Spleen (tissue), 11 donors: Measurements from ENCODE around the gene RRAD. TPM values are rescaled to one million over a fixed set of nuclear protein-coding genes. Genes with fewer than 3 reads are reported as not detected.

Experiments used
- DNase-seq: peaks from one replicate; pipeline ENCODE4 v3.0.0-alpha.2; 2020
- H3K27ac ChIP-seq, 8 donors: fragments of 200-600 bp; sonication (generic) in 7 of 8; 1 replicate in 4 of 8; 2 replicates in 4 of 8; pipeline versions ENCODE4 v1.5.0 to v1.8.0; 2016 to 2021; ENCODE audit warnings: inconsistent platforms in 4 of 8, mild to moderate bottlenecking in 4 of 8, moderate library complexity in 1 of 8
- H3K27me3 ChIP-seq, 7 donors: fragments of 200-600 bp; sonication (generic) in 6 of 7; replicated peaks in 1 of 7; 1 replicate in 4 of 7; 2 replicates in 3 of 7; pipeline versions ENCODE4 v1.5.0 to v1.8.0; 2016 to 2021; ENCODE audit warnings: inconsistent platforms in 3 of 7, mild to moderate bottlenecking in 1 of 7
- H3K36me3 ChIP-seq, 6 donors: fragments of 200-600 bp; sonication (generic) in 5 of 6; 1 replicate in 4 of 6; 2 replicates in 2 of 6; pipeline versions ENCODE4 v1.5.0 to v1.8.0; 2016 to 2021; ENCODE audit warnings: inconsistent platforms in 2 of 6
- H3K4me1 ChIP-seq, 6 donors: fragments of 200-600 bp; sonication (generic) in 5 of 6; 1 replicate in 3 of 6; 2 replicates in 3 of 6; pipeline versions ENCODE4 v1.5.0 to v1.8.0; 2016 to 2021; ENCODE audit warnings: inconsistent platforms in 3 of 6
- H3K4me3 ChIP-seq, 8 donors: fragments of 200-600 bp; sonication (generic) in 7 of 8; 1 replicate in 4 of 8; 2 replicates in 4 of 8; pipeline versions ENCODE4 v1.5.0 to v1.8.0; 2016 to 2021; ENCODE audit warnings: inconsistent platforms in 4 of 8, mild to moderate bottlenecking in 4 of 8, moderate library complexity in 2 of 8
- H3K9me3 ChIP-seq, 8 donors: fragments of 200-600 bp; sonication (generic) in 7 of 8; 1 replicate in 4 of 8; 2 replicates in 4 of 8; pipeline versions ENCODE4 v1.5.0 to v1.8.0; 2016 to 2021; ENCODE audit warnings: inconsistent platforms in 4 of 8
- POLR2A ChIP-seq, 3 donors: fragments of 450-650 bp; IDR thresholded peaks; one replicate each; pipeline ENCODE4 v1.5.1; 2017; ENCODE audit warnings: antibody characterized with exemption in 3 of 3, mild to moderate bottlenecking in 1 of 3
- POLR2AphosphoS5 ChIP-seq, 3 donors: sonication (generic); formaldehyde crosslinking; IDR thresholded peaks; one replicate each; pipeline ENCODE4 v1.5.1; 2017; ENCODE audit warnings: antibody characterized with exemption in 3 of 3
- WGBS, 5 donors: extraction: QIAGEN DNeasy Blood & Tissue Kit in 3 of 5; methylation state at CpG; one replicate each; pipeline versions ENCODE4 v1.1.5 to v1.1.7; 2013 to 2018; 5-methylcytosine and 5-hydroxymethylcytosine counted together
- intact Hi-C: fragments of 100-400 bp; cut with DNase I; formaldehyde crosslinking; loops from one replicate; pipeline ENCODE4 v1.15.0; 2023; ENCODE audit warnings: low total_unique reads
- polyA plus RNA-seq, 3 donors: library from polyadenylated mRNA; stranded (reverse); fragments of 200-250 nt; gene quantifications; one replicate each; pipeline ENCODE4 v1.2.1, GENCODE V29; 2013
- total RNA-seq, 7 donors: library from RNA; depleted of rRNA in 3 of 7; stranded (reverse); fragments of >200 nt in 3 of 7; fragmentation: NEBNext Ultra II Directional in 4 of 7; extraction: Animal tissue kit (Norgen Biotek cat#: 25700) in 4 of 7; gene quantifications; one replicate each; pipeline versions ENCODE4 v1.1.0 to v1.2.1, GENCODE V29; 2016 to 2021
- TF ChIP-seq, protein P1 (sequence below), 11 experiments: fragments of 200-600 bp in 7 of 11; fragments of 450-650 bp in 4 of 11; sonication (generic) in 4 of 11; IDR thresholded peaks in 8 of 11; conservative IDR thresholded peaks in 3 of 11; 1 replicate in 7 of 11; 2 replicates in 4 of 11; pipeline versions ENCODE4 v1.4.0 to v1.8.0; 2016 to 2021; ENCODE audit warnings: antibody characterized with exemption in 11 of 11, inconsistent platforms in 4 of 11, mild to moderate bottlenecking in 1 of 11
- donor health status: healthy with polysubstance abuse.
- donor health status: DM: no; HTN: no; CAD: no; lungs with moderate emphysema.
- donor health status: DM: no; HTN: no; CAD: no.
- donor health status: Bipolar disorder and iron deficiency.
- donor health status: healthy.
- donor health status: DM: no; HTN: no; CAD: no.
- donor health status: DM: yes; HTN: yes; CAD: no.

Gene RRAD
- total and polyA plus RNA-seq, 10 donors: 0.52 to 16.4 (median 1.9) TPM

DNA sequence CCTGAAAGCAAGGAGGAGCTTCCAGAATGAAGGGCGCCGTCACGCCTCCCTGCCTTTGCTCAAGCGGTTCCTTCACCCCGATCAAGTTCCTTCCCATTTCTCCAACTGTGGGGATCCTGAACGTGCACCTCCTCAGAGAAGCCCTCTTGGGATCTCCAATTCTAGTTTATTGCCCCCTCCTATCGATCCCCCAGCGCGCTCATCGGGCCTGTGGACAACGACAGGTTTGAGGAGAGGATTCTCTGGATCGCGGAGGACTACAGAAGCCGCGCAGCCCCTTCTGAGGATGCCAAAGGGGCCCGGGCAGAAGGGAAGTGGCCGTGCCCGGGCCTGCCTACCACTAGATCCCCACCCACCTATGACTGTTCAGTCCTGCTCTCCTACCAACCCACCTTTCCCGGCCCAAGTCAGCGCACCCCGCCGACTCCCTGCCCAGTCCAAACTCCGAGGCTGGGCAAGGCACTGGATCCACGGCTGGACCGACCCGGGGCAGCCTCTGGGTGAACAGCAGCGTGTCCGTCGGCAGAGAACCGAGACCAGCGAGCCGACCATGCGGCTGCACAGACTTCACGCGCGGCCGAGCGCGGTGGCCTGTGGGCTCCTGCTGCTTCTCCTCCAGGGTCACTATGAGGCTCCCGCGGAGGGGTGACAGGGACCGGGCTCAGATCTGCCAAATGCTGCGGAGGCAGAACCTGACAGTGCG lies 22.9 kb upstream of the RRAD start:
- no peak for DNase-seq
- TF ChIP-seq, protein P1, sequence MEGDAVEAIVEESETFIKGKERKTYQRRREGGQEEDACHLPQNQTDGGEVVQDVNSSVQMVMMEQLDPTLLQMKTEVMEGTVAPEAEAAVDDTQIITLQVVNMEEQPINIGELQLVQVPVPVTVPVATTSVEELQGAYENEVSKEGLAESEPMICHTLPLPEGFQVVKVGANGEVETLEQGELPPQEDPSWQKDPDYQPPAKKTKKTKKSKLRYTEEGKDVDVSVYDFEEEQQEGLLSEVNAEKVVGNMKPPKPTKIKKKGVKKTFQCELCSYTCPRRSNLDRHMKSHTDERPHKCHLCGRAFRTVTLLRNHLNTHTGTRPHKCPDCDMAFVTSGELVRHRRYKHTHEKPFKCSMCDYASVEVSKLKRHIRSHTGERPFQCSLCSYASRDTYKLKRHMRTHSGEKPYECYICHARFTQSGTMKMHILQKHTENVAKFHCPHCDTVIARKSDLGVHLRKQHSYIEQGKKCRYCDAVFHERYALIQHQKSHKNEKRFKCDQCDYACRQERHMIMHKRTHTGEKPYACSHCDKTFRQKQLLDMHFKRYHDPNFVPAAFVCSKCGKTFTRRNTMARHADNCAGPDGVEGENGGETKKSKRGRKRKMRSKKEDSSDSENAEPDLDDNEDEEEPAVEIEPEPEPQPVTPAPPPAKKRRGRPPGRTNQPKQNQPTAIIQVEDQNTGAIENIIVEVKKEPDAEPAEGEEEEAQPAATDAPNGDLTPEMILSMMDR (IDR thresholded peaks at IDR 0.05 in 8 of 11, conservative IDR thresholded peaks at IDR 0.05 in 3 of 11): no peak
- TF ChIP-seq POLR2AphosphoS5 (IDR thresholded peaks at IDR 0.05): peak in 1 of 3 donors; percentile 6
- H3K4me1 ChIP-seq: peaks cover 5 to 28% (median 21%) of the 10 kb centered on the region in 6 donors
- H3K4me3 ChIP-seq: peak overlapping the region; percentile 33 to 70 (median 46)
- peaks cover 0 to 12% (median 8%) of the 10 kb centered on the region in 6 donors for H3K36me3 ChIP-seq
- peaks cover 0 to 5% (median 0%) of the 10 kb centered on the region in 8 donors for H3K9me3 ChIP-seq
- 0 to 8% (median 4%) methylated on average over 18 to 44 of the region's 44 CpGs for WGBS, 5 donors
- intact Hi-C loops: no loop called here
- H3K27ac ChIP-seq: no peak overlapping the region
- H3K27me3 ChIP-seq: peaks cover 0 to 53% (median 17%) of the 10 kb centered on the region in 7 donors

DNA sequence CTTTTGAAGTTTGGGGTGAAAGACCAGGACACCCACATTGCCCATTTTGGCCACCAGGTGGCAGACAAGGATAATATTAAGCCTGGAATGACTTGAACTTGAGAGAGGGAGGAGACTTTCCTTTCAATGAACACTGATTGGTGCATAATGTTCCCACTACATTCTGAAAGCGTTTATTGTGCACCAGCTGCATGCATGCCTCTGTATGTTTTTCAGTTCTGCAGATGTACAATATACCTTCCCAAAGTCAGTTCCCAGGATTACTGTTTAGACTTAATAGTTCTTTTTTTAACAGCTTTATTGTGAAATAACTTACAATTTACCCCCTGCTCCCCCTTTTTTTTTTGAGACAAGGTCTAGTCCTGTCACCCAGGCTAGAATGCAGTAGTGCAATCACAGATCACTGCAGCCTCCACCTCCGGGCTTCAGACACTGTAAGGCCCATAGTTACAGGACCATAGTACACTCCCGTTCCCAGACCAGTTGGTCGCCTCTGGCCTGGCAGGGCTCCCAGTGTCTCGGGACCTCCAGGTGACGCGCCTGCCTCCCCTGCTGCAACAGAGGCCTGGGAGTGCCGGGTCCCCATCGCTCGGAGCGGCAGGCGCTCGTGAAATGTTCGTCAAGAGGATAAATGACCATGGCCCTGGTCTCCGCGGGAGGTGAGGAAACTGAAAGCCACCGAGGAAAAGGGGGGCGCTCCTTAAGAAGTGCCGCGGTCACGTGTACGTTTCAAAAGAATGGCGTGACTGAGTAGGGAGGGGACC lies 22.1 kb upstream of the RRAD start:
- peak; percentile 86 for DNase-seq
- Histone ChIP-seq H3K27me3 (peaks cover 0 to 49% (median 17%) of the 10 kb centered on the region in 7 donors), H3K36me3 (peaks cover 0 to 20% (median 16%) of the 10 kb centered on the region in 6 donors), H3K9me3 (peaks cover 0 to 5% (median 0%) of the 10 kb centered on the region in 8 donors), H3K4me1 (peaks cover 5 to 28% (median 21%) of the 10 kb centered on the region in 6 donors), H3K4me3 (peak overlapping the region; percentile 33 to 70 (median 46)), H3K27ac (no peak overlapping the region)
- WGBS, 5 donors: 0 to 1% (median 0%) methylated on average over 9 to 23 of the region's 23 CpGs
- intact Hi-C loops: no loop called here
- no peak for TF ChIP-seq POLR2A (IDR thresholded peaks at IDR 0.05)
- TF ChIP-seq POLR2AphosphoS5 (IDR thresholded peaks at IDR 0.05): peak in 1 of 3 donors; percentile 41
- TF ChIP-seq, protein P1 (IDR thresholded peaks at IDR 0.05 in 8 of 11, conservative IDR thresholded peaks at IDR 0.05 in 3 of 11): peak; percentile 87 to 97 (median 94)

GRCh38 chr16:66946974-66947301 lies 21.6 kb upstream of the RRAD start:
- Histone ChIP-seq H3K27ac (no peak overlapping the region), H3K4me1 (peaks cover 5 to 28% (median 21%) of the 10 kb centered on the region in 6 donors), H3K4me3 (no peak overlapping the region), H3K36me3 (peaks cover 0 to 25% (median 21%) of the 10 kb centered on the region in 6 donors), H3K9me3 (peaks cover 0 to 5% (median 0%) of the 10 kb centered on the region in 8 donors), H3K27me3 (peaks cover 0 to 43% (median 17%) of the 10 kb centered on the region in 7 donors)
- TF ChIP-seq POLR2AphosphoS5 (IDR thresholded peaks at IDR 0.05): no peak
- no peak for TF ChIP-seq POLR2A (IDR thresholded peaks at IDR 0.05)
- TF ChIP-seq, protein P1 (IDR thresholded peaks at IDR 0.05 in 8 of 11, conservative IDR thresholded peaks at IDR 0.05 in 3 of 11): no peak
- WGBS, 5 donors: 32 to 45% (median 39%) methylated on average over 5 of the region's 5 CpGs
- no peak for DNase-seq
- intact Hi-C loops: no loop called here

DNA sequence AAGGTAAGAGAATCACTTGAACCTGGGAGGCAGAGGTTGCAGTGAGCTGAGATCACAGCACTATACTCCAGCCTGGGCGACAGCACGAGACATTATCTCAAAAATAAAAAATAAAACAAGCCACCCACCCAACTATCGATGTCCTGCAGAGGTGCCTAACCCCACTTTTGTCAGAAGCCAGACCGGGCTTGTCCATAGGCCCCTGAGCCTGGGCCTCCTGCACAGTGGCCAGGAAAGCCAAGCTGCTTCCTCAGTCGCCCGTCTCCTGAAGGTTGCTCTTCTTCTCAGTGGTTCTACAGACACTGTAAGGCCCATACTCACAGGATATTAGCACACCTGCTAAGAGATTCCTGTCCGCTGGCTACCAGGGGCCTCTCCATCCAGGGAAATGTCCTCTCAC lies 21.2 kb upstream of the RRAD start:
- WGBS, 5 donors: 69 to 85% (median 77%) methylated on average over 7 of the region's 7 CpGs
- Histone ChIP-seq H3K27me3 (peaks cover 0 to 39% (median 17%) of the 10 kb centered on the region in 7 donors), H3K27ac (no peak overlapping the region), H3K36me3 (peaks cover 0 to 29% (median 25%) of the 10 kb centered on the region in 6 donors), H3K4me1 (peaks cover 5 to 28% (median 21%) of the 10 kb centered on the region in 6 donors), H3K9me3 (peaks cover 0 to 5% (median 0%) of the 10 kb centered on the region in 8 donors), H3K4me3 (no peak overlapping the region)
- no peak for DNase-seq
- TF ChIP-seq, protein P1 (IDR thresholded peaks at IDR 0.05 in 8 of 11, conservative IDR thresholded peaks at IDR 0.05 in 3 of 11): no peak
- TF ChIP-seq POLR2AphosphoS5 (IDR thresholded peaks at IDR 0.05): no peak
- TF ChIP-seq POLR2A (IDR thresholded peaks at IDR 0.05): no peak
- intact Hi-C loops: no loop called here
